HG03565 (cell line): ENCODE data around the gene TSPAN13.

Experiments
- ATAC-seq: cut with Tn5 transposase; IDR thresholded peaks from one replicate; pipeline ENCODE4 v1.9.1; 2021; ENCODE audit warnings: mild to moderate bottlenecking, moderate library complexity; ENCODE audit not compliant: unreplicated experiment

TSPAN13 gene

GRCh38 chr7:16810112-16810511 is 56.6 kb downstream of the TSPAN13 start:
- no peak for ATAC-seq

- ATAC-seq, result no peak
These were observed 57.0 kb downstream of the TSPAN13 start for GRCh38 chr7:16810573-16810972.

DNA sequence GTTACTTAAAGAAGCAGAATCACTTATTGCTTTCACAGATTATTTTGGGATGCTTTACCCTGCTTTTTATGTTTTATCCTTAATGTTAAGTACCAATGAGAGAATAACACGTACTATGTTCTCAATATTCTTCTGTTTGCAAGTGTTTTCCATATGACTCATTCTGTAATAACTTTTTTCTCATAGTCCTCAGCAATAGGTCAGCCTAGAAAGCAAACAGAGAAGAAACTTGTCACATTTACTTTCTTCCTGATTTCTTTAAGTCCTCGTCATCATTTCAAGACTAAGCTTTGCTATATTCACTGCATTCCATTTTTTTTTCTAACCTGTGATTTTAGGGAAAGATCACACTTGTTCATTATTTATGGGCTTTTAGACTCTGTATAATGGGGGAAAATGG is 58.0 kb downstream of the TSPAN13 start:
- ATAC-seq, result no peak

DNA sequence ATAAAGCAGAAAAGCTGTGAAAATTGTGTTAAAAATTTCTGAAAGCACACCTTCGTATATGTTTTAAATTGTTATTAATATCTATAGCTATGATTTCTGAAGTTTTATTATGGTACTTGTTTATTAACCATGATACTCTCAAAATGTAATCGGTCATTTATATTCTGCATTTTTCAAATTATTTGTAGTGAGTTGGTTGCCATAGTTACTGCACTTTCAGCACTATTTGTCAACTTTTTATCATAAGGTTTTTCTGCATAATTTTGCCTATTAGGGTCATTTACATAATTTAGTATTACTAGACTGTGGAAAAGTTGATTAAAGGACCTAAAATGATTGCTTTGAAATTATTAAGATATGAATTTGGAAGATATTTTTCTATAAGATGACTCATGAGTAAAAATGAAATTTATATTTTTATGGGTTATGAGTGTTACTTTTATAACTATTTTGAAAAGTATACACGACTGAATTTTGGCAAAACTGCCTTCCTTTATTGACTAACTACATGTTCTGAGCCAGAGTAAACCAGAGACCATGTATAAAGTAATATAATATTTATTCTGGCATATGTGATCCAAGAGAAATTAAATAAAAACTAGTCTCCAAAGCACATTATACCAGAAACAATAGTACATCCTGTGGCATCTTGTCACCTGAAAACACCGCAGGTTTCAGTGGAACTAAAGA is 59.1 kb downstream of the TSPAN13 start:
- ATAC-seq, result no peak

DNA sequence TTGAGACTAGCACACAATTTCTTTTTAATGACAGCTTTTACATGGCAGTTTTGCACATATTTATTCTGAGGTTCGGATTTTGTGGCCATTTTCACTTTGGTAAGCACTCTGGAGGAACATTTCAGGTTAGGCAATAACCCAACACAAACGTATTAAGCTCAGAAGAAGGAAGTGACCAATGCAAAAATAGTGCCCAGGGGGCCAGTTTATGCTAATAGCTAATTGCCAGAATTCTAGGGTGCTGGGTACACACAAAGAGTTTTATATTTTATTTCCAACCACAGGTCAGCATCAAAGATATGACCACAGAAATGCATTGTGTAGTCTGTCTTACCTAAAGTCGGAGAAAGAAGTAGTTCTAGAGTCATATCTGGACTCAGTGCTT is 59.7 kb downstream of the TSPAN13 start:
- no peak for ATAC-seq

DNA sequence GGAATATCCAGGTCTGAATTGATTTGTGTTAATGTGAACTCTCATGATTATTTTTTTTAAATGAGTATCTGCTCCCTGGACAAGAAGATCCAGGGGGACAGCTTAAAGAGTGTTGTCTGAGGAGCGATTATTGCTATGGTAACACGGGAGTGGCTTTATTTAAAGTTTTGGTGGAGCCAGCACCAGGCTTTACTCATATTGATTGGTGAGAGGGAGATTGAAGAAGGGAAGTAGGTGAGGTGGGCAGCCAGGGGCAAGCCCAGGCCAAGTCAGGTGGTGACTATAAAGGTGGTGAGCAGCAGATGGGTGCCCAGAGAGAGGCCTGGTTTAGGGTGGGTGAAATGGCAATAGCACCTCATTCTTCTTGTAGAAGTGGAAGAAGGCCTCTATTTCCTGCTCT is 61.4 kb downstream of the TSPAN13 start:
- ATAC-seq, result no peak

DNA sequence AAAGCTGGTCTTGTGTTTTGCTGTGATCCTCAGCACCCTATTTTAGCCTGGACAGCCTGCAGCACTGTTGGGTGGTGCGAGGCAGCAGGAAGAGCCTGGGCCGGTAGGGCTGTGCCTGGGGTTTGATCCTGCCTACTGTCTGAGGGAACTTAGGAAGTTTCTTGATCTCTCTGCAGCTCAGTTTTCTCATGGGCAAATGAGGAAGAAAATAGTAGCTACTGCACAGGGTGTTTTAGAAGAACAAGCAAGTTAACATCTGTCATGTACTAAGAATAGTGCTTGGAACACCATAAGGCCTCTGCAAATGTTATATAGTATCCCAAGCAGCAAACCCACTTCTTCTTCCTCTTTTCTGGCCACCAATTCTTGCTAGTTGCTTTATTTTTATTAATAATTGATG is 63.3 kb downstream of the TSPAN13 start:
- ATAC-seq, result no peak

DNA sequence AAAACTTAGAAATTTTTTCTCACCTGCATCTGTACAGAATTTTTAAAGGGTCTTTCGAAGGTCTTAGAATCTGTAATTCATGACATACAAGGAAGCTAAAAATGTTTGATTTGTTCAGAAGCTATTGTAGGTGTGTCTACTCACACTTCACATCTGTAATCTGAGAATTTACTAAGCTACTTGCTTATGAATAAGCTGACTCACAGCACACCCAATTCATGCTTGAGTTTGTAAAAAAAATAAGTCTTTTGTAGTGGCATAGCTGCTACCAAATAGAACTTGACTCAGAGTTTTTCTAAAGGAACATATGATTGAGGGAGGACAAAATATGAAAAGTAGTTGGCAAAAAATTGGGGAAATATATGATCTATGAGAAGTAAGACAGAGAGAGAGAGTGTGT is 64.0 kb downstream of the TSPAN13 start:
- no peak for ATAC-seq

DNA sequence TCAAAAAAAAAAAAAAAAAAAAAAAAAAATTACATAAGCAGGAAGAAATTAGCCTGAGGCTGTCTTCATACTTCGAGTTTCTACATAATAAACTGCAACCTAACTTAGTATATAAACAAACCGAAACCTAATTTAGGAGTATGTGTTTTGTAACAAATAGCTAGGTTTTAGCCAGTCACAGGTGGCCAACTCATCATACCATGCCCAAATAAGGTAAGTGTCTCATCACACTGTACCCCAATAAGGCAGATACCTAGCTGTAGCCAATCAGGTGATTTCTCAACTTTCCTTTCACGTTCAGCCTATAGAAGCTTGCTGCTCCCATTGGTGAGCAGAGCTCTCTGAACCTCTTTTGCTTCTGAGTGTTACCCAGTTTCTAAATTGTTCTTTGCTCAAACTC is 65.2 kb downstream of the TSPAN13 start:
- ATAC-seq, result no peak

DNA sequence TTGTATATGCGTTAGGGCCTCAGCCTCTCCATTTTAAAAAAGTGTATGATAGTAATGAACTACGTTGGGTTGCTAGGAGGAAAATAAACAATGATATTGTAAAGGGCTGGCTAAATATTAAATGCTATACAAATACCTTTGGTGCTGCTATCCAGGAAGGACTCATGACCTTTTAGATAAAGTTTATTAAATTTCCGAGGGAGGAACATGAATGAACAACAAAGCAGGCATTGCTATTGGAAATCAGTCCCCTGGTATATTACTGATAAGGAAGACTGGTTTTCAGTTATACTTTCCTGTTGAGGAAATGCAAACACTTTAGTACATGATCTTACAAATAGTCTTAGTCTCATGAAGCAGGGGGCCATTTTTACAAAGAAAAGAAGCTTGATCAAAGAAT is 68.5 kb downstream of the TSPAN13 start:
- ATAC-seq, result no peak

DNA sequence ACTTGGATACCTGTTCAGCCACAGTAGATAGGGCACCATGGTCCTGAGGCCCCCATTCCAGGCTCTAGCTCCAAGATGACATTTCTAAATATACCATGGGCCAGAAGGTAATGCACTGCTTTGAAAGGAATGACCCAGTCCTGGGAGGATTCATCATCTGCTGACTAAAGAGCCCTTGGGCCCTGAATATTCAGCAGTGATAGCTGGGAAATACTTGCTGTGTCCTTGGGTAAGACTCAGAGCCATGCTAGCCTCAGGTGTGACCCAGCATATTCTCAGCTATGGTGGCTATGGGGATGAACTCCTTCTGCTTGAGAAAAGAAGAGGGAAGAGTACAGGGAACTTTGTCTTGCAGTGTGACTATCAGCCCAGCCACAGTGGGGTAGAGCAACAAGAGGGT is 72.5 kb downstream of the TSPAN13 start:
- no peak for ATAC-seq

- no peak for ATAC-seq
These were observed 79.8 kb downstream of the TSPAN13 start for GRCh38 chr7:16833373-16833772.
